SK-N-SH treated with all-trans-retinoic acid at 6 μM for 48 hours (cell line): ENCODE data around the gene VSNL1.

Source experiments
- ATAC-seq: fragments of 200-7000 bp; cut with Tn5 transposase; 3 replicates; pipeline ENCODE4 v1.9.1; 2020; ENCODE audit warnings: mild to moderate bottlenecking, moderate library complexity
- ARNTL ChIP-seq: fragments of 450-650 bp; formaldehyde crosslinking; IDR thresholded peaks from 2 replicates; pipeline ENCODE4 v1.5.0; 2020; ENCODE audit warnings: low read depth, mild to moderate bottlenecking, moderate library complexity, borderline replicate concordance
- BACH2 ChIP-seq: fragments of 250-450 bp; sonication (Bioruptor Pico); IDR thresholded peaks from 2 replicates; pipeline ENCODE4 v1.9.0; 2021; ENCODE audit warnings: mild to moderate bottlenecking, borderline replicate concordance
- CSDC2 ChIP-seq: fragments of 250-450 bp; sonication (Bioruptor Pico); IDR thresholded peaks from 2 replicates; pipeline ENCODE4 v1.5.0; 2020; ENCODE audit warnings: mild to moderate bottlenecking, moderate library complexity
- ESRRG ChIP-seq: fragments of 250-450 bp; sonication (Bioruptor Pico); IDR thresholded peaks from 2 replicates; pipeline ENCODE4 v1.6.1; 2021; ENCODE audit warnings: mild to moderate bottlenecking
- GLIS3 ChIP-seq: fragments of 250-450 bp; sonication (Bioruptor Pico); IDR thresholded peaks from 2 replicates; pipeline ENCODE4 v1.5.0; 2020; ENCODE audit warnings: mild to moderate bottlenecking, moderate library complexity
- ISL1 ChIP-seq: fragments of 250-450 bp; sonication (Bioruptor Pico); IDR thresholded peaks from 2 replicates; pipeline ENCODE4 v2.1.2; 2022; ENCODE audit warnings: mild to moderate bottlenecking, moderate library complexity
- OSR1 ChIP-seq: fragments of 250-450 bp; sonication (Bioruptor Pico); IDR thresholded peaks from 2 replicates; pipeline ENCODE4 v1.8.0; 2022; ENCODE audit warnings: moderate library complexity, mild to moderate bottlenecking, inconsistent platforms
- PATZ1 ChIP-seq: fragments of 250-450 bp; sonication (Bioruptor Pico); IDR thresholded peaks from 2 replicates; pipeline ENCODE4 v1.8.0; 2020; ENCODE audit warnings: mild to moderate bottlenecking, moderate library complexity, borderline replicate concordance
- RARB ChIP-seq: fragments of 250-450 bp; sonication (Bioruptor Pico); IDR thresholded peaks from 2 replicates; pipeline ENCODE4 v1.8.0; 2021; ENCODE audit warnings: mild to moderate bottlenecking, moderate library complexity
- SNAI2 ChIP-seq: fragments of 250-450 bp; sonication (Bioruptor Pico); IDR thresholded peaks from 2 replicates; pipeline ENCODE4 v1.5.0; 2020; ENCODE audit warnings: mild to moderate bottlenecking, moderate library complexity
- TCF4 ChIP-seq: fragments of 250-450 bp; sonication (Bioruptor Pico); IDR thresholded peaks from 2 replicates; pipeline ENCODE4 v1.8.0; 2021; ENCODE audit warnings: mild to moderate bottlenecking, moderate library complexity, borderline replicate concordance
- TOX ChIP-seq: fragments of 250-450 bp; sonication (Bioruptor Pico); IDR thresholded peaks from 2 replicates; pipeline ENCODE4 v1.8.0; 2021; ENCODE audit warnings: mild to moderate bottlenecking, moderate library complexity, borderline replicate concordance
- TSHZ2 ChIP-seq: fragments of 250-450 bp; sonication (Bioruptor Pico); IDR thresholded peaks from 2 replicates; pipeline ENCODE4 v1.5.0; 2020; ENCODE audit warnings: mild to moderate bottlenecking, moderate library complexity
- ZC3H10 ChIP-seq: fragments of 250-450 bp; sonication (Bioruptor Pico); IDR thresholded peaks from 2 replicates; pipeline ENCODE4 v1.5.1; 2021; ENCODE audit warnings: mild to moderate bottlenecking, moderate library complexity
- ZFP3 ChIP-seq: fragments of 250-450 bp; sonication (Bioruptor Pico); IDR thresholded peaks from 2 replicates; pipeline ENCODE4 v1.5.0; 2020; ENCODE audit warnings: mild to moderate bottlenecking, moderate library complexity
- ZFP30 ChIP-seq: fragments of 450-650 bp; formaldehyde crosslinking; IDR thresholded peaks from 2 replicates; pipeline ENCODE4 v1.5.0; 2022; ENCODE audit warnings: mild to moderate bottlenecking, moderate library complexity
- ZNF565 ChIP-seq: fragments of 450-650 bp; formaldehyde crosslinking; conservative IDR thresholded peaks from 2 replicates; pipeline ENCODE4 v1.5.0; 2020; ENCODE audit warnings: low read depth, mild to moderate bottlenecking, moderate library complexity
- ZNF70 ChIP-seq: fragments of 450-650 bp; formaldehyde crosslinking; IDR thresholded peaks from 2 replicates; pipeline ENCODE4 v1.5.0; 2020; ENCODE audit warnings: mild to moderate bottlenecking, moderate library complexity
- TF ChIP-seq, protein P1 (sequence below): fragments of 250-450 bp; sonication (Bioruptor Pico); IDR thresholded peaks from 2 replicates; pipeline ENCODE4 v1.8.0; 2021; ENCODE audit warnings: low read depth, mild to moderate bottlenecking, moderate library complexity, borderline replicate concordance
- TF ChIP-seq, protein P2 (sequence below): fragments of 250-450 bp; sonication (Bioruptor Pico); IDR thresholded peaks from 2 replicates; pipeline ENCODE4 v1.5.1; 2020; ENCODE audit warnings: low read depth, mild to moderate bottlenecking, moderate library complexity

VSNL1 gene

GRCh38 chr2:17547237-17547636, 6.7 kb downstream of the VSNL1 start (continued):
- TF ChIP-seq TSHZ2 (CRISPR knock-in tag) (no peak), RARB (no peak)
- TF ChIP-seq, protein P1, sequence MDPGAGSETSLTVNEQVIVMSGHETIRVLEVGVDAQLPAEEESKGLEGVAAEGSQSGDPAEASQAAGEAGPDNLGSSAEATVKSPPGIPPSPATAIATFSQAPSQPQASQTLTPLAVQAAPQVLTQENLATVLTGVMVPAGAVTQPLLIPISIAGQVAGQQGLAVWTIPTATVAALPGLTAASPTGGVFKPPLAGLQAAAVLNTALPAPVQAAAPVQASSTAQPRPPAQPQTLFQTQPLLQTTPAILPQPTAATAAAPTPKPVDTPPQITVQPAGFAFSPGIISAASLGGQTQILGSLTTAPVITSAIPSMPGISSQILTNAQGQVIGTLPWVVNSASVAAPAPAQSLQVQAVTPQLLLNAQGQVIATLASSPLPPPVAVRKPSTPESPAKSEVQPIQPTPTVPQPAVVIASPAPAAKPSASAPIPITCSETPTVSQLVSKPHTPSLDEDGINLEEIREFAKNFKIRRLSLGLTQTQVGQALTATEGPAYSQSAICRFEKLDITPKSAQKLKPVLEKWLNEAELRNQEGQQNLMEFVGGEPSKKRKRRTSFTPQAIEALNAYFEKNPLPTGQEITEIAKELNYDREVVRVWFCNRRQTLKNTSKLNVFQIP, result no peak

GRCh38 chr2:17547737-17548136, 7.2 kb downstream of the VSNL1 start:
- no peak for TF ChIP-seq GLIS3 (CRISPR knock-in tag)
- TF ChIP-seq, protein P2, sequence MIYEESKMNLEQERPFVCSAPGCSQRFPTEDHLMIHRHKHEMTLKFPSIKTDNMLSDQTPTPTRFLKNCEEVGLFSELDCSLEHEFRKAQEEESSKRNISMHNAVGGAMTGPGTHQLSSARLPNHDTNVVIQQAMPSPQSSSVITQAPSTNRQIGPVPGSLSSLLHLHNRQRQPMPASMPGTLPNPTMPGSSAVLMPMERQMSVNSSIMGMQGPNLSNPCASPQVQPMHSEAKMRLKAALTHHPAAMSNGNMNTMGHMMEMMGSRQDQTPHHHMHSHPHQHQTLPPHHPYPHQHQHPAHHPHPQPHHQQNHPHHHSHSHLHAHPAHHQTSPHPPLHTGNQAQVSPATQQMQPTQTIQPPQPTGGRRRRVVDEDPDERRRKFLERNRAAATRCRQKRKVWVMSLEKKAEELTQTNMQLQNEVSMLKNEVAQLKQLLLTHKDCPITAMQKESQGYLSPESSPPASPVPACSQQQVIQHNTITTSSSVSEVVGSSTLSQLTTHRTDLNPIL (CRISPR knock-in tag), result no peak
- no peak for ATAC-seq

DNA sequence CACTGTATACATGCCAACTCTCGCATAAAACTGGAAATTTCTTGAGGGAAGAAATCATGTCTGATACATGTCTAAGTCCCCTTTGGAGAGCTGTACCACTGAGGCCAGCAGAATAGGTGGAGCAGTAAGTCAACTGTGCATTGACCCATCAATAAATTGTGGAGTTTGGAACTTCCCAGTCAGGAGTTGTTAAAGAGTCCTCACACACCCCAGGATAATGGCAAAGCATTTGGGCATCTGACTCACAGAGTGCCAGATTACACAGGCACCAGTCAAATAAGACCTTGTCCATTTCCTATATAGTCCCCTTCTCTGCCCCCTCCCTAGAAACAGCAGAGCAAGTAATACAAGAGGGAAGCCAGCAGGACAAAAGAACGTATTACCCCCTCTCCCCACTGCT, 10.4 kb downstream of the VSNL1 start:
- ATAC-seq, result no peak
- TF ChIP-seq, protein P1, result no peak

DNA sequence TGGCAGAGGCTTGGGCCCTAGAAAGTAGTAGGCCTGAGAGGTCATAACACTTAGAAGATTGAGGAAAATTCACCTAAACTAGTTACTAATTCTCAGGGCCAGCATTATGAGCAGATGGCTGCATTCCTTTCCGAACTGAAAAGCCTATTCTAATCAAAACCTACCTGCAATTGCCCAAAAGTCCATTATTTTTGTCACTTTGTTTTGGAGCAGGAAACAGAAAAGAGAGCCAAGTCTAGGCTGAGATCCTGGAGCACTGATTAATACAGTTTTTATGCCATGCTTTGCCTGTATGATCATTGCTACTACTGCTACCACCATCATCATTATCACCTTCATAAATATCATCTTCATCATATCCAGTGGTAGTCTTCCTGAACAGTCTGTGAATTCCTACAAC, 14.7 kb downstream of the VSNL1 start:
- TF ChIP-seq BACH2 (CRISPR knock-in tag) (no peak), GLIS3 (CRISPR knock-in tag) (no peak), TCF4 (no peak), ARNTL (CRISPR knock-in tag) (no peak), ZNF565 (CRISPR knock-in tag) (no peak), ESRRG (CRISPR knock-in tag) (no peak), ZFP30 (CRISPR knock-in tag) (no peak), ZC3H10 (CRISPR knock-in tag) (no peak), ISL1 (CRISPR knock-in tag) (no peak), OSR1 (no peak), SNAI2 (no peak)
- TF ChIP-seq, protein P2 (CRISPR knock-in tag), result no peak
- TF ChIP-seq, protein P1, result no peak
- no peak for ATAC-seq

DNA sequence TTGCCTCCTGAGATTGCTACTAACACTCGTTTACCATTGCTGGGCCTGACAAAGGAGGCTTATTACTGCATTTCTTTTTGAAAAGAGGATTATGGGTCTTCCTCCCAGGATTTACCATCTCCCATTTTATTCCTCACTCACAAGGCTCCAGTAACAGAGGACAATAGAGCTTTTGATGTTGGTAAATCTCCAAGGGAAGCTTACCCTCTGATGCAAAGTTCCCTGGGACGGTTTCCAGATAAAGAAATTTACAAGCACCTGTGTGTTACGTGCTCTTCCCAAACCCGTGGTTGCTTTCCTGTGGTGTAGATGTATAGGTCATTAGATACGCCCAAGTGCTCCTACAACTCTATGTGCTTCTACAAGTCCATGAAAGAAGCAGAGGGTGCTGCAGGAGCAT, 17.1 kb downstream of the VSNL1 start:
- TF ChIP-seq ISL1 (CRISPR knock-in tag) (no peak), CSDC2 (CRISPR knock-in tag) (no peak), ZNF70 (CRISPR knock-in tag) (no peak), ZFP3 (CRISPR knock-in tag) (no peak), TOX (no peak), TCF4 (no peak), PATZ1 (CRISPR knock-in tag) (no peak), ESRRG (CRISPR knock-in tag) (no peak), SNAI2 (no peak)
- no peak for ATAC-seq
